Erythroblast (primary cell): ENCODE results near the gene NUDT13.

Experiments
- GATA1 ChIP-seq: IDR thresholded peaks from 2 replicates; pipeline ENCODE4 v1.6.1; 2011; ENCODE audit warnings: low read depth, mild to moderate bottlenecking, control low read depth, low read length, moderate library complexity
- POLR2A ChIP-seq: IDR thresholded peaks from 2 replicates; pipeline ENCODE4 v1.6.1; 2011; ENCODE audit warnings: mild to moderate bottlenecking, low read length

- TF ChIP-seq POLR2A (no peak), GATA1 (no peak)
Observed at GRCh38 chr10:73139251-73139650, 29.0 kb downstream of the NUDT13 start.
